Kasumi-1 (cell line): ENCODE results near the gene ATF2.
"Not testable (repeated sequence)": the region's sequence is repeated elsewhere in the genome, so short reads cannot be mapped to it uniquely, and the experiment has no call there.

Source experiments
- DNase-seq, 2 experiments: peaks; one replicate each; lab custom pipeline; 2025; lab: John Stamatoyannopoulos, UW

The ATF2 gene

GRCh38 chr2:175164235-175164634, 3.8 kb downstream of the ATF2 start:
- no peak for DNase-seq

- no peak for DNase-seq
Observed at GRCh38 chr2:175158894-175159293, 9.1 kb downstream of the ATF2 start.

GRCh38 chr2:175156534-175156933, 11.5 kb downstream of the ATF2 start:
- DNase-seq: no peak

GRCh38 chr2:175154661-175155082, 13.3 kb downstream of the ATF2 start:
- DNase-seq: no peak

GRCh38 chr2:175152242-175152641, 15.8 kb downstream of the ATF2 start:
- no peak for DNase-seq

GRCh38 chr2:175151791-175152190, 16.2 kb downstream of the ATF2 start:
- DNase-seq: no peak

- DNase-seq: no peak
Observed at GRCh38 chr2:175147186-175147585, 20.8 kb downstream of the ATF2 start.

GRCh38 chr2:175143678-175144077, 24.3 kb downstream of the ATF2 start:
- no peak for DNase-seq

GRCh38 chr2:175143191-175143590, 24.8 kb downstream of the ATF2 start:
- no peak for DNase-seq

GRCh38 chr2:175140332-175140731, 27.7 kb downstream of the ATF2 start:
- no peak for DNase-seq

- no peak for DNase-seq
Observed at GRCh38 chr2:175137793-175138192, 30.2 kb downstream of the ATF2 start.

GRCh38 chr2:175136334-175137215, 31.4 kb downstream of the ATF2 start:
- DNase-seq: no peak

GRCh38 chr2:175135862-175136261, 32.1 kb downstream of the ATF2 start:
- no peak for DNase-seq

GRCh38 chr2:175135177-175135576, 32.8 kb downstream of the ATF2 start:
- no peak for DNase-seq

GRCh38 chr2:175131252-175131651, 36.8 kb downstream of the ATF2 start:
- no peak for DNase-seq

GRCh38 chr2:175126661-175127060, 41.3 kb downstream of the ATF2 start:
- no peak for DNase-seq

GRCh38 chr2:175123254-175123653, 44.7 kb downstream of the ATF2 start:
- no peak for DNase-seq

GRCh38 chr2:175111200-175111657, 56.8 kb downstream of the ATF2 start:
- peak; percentile 78 to 88 for DNase-seq

- not testable (repeated sequence) for DNase-seq
Observed at GRCh38 chr2:175108091-175108490, 59.9 kb downstream of the ATF2 start.

- no peak for DNase-seq
Observed at GRCh38 chr2:175107146-175107545, 60.9 kb downstream of the ATF2 start.

- no peak for DNase-seq
Observed at GRCh38 chr2:175103191-175103590, 64.8 kb downstream of the ATF2 start.

GRCh38 chr2:175101514-175101913, 66.5 kb downstream of the ATF2 start:
- no peak for DNase-seq

GRCh38 chr2:175097297-175097696, 70.7 kb downstream of the ATF2 start:
- no peak for DNase-seq

- not testable (repeated sequence) for DNase-seq
Observed at GRCh38 chr2:175084117-175084516, 83.9 kb downstream of the ATF2 start.
